Endothelial cell of umbilical vein (primary cell): Measurements from ENCODE around the gene DCUN1D2. TPM values are rescaled to one million over a fixed set of nuclear protein-coding genes. Genes with fewer than 3 reads are reported as not detected.

Source experiments
- BruUV-seq: library from RNA; stranded (reverse); fragments of 400-500 nt; replicated peaks from 2 replicates; lab custom pipeline; 2021; lab: Mats Ljungman, UMichigan
- CTCF ChIA-PET: fragments of 300-600, 350-600 bp; sonication (Branson Sonifier 250); formaldehyde crosslinking; loops from one replicate; lab custom pipeline; 2021; ENCODE audit warnings: antibody characterized with exemption, inconsistent platforms; lab: Charles Lee
- POLR2A ChIA-PET: fragments of 300-600, 350-600 bp; sonication (Branson Sonifier 250); formaldehyde crosslinking; loops from one replicate; lab custom pipeline; 2021; ENCODE audit warnings: antibody characterized with exemption, inconsistent platforms; lab: Charles Lee
- DNase-seq: peaks from one replicate; pipeline ENCODE4 v3.0.0-alpha.2; 2011; ENCODE audit warnings: low read depth, low spot score
- FAIRE-seq: peaks from 2 replicates; lab custom pipeline; 2011; peaks lifted over from hg19 to GRCh38; lab: Jason Lieb, UNC
- H2AFZ ChIP-seq: 2 replicates; pipeline ENCODE4 v1.6.0; 2012; ENCODE audit warnings: low read depth, low read length, control low read depth, inconsistent platforms
- H3K27ac ChIP-seq: 2 replicates; pipeline ENCODE4 v1.5.1; 2011; ENCODE audit warnings: low read depth, mild to moderate bottlenecking, control low read depth, low read length, moderate library complexity; ENCODE audit not compliant: insufficient read depth
- H3K27me3 ChIP-seq, 2 experiments: 2 replicates each; pipeline versions ENCODE4 v1.6.0 to v1.6.1; 2011; ENCODE audit warnings: low read length in 2 of 2, mixed read lengths in 1 of 2; ENCODE audit not compliant: control insufficient read depth in 2 of 2, insufficient read depth in 2 of 2
- H3K36me3 ChIP-seq, 2 experiments: 2 replicates in 1 of 2; 3 replicates in 1 of 2; pipeline ENCODE4 v1.5.1; 2011; ENCODE audit warnings: low read length in 2 of 2, mild to moderate bottlenecking in 1 of 2, moderate library complexity in 1 of 2; ENCODE audit not compliant: control insufficient read depth in 2 of 2, insufficient read depth in 2 of 2; ENCODE audit errors: extremely low read depth in 1 of 2
- H3K4me1 ChIP-seq: 3 replicates; pipeline ENCODE4 v1.5.1; 2011; ENCODE audit warnings: mild to moderate bottlenecking, low read length; ENCODE audit not compliant: control insufficient read depth, insufficient read depth; ENCODE audit errors: extremely low read depth
- H3K4me2 ChIP-seq: 2 replicates; pipeline ENCODE4 v1.6.1; 2011; ENCODE audit warnings: low read length, control low read depth, mixed read lengths; ENCODE audit not compliant: insufficient read depth
- H3K4me3 ChIP-seq, 3 experiments: fragments of 200-600 bp in 1 of 3; sonication (generic), shearing (Covaris generic) in 1 of 3; replicated peaks in 1 of 3; 2 replicates each; pipeline ENCODE4 v1.5.1; 2011 to 2016; ENCODE audit warnings: control low read depth in 3 of 3, low read length in 3 of 3, mild to moderate bottlenecking in 2 of 3, inconsistent platforms in 1 of 3, low read depth in 1 of 3, moderate library complexity in 1 of 3; ENCODE audit not compliant: insufficient read depth in 1 of 3
- H3K79me2 ChIP-seq: 2 replicates; pipeline ENCODE4 v1.6.0; 2012; ENCODE audit warnings: low read length, inconsistent platforms; ENCODE audit not compliant: control insufficient read depth, insufficient read depth
- H3K9ac ChIP-seq: replicated peaks from 2 replicates; pipeline ENCODE3; 2011; ENCODE audit warnings: low read length, control low read depth; ENCODE audit not compliant: insufficient read depth; ENCODE audit errors: extremely low read depth
- H3K9me1 ChIP-seq: replicated peaks from 3 replicates; pipeline ENCODE4 v1.6.0; 2011; ENCODE audit warnings: mild to moderate bottlenecking, low read length; ENCODE audit not compliant: control insufficient read depth, insufficient read depth; ENCODE audit errors: extremely low read depth
- H3K9me3 ChIP-seq: replicated peaks from 2 replicates; pipeline ENCODE4 v1.5.1; 2012; ENCODE audit warnings: low read length, inconsistent platforms; ENCODE audit not compliant: control insufficient read depth, insufficient read depth
- H4K20me1 ChIP-seq: replicated peaks from 2 replicates; pipeline ENCODE3; 2011; ENCODE audit warnings: mild to moderate bottlenecking, low read length; ENCODE audit not compliant: control insufficient read depth, insufficient read depth; ENCODE audit errors: extremely low read depth
- GATA2 ChIP-seq: IDR thresholded peaks from 2 replicates; pipeline ENCODE4 v1.7.0; 2011; ENCODE audit warnings: low read depth, mild to moderate bottlenecking, moderate library complexity, mixed read lengths, low read length; ENCODE audit not compliant: insufficient read length, insufficient read depth
- MYC ChIP-seq: IDR thresholded peaks from one replicate; pipeline ENCODE4 v1.6.1; 2011; ENCODE audit warnings: mild to moderate bottlenecking, low read depth, low read length
- POLR2AphosphoS5 ChIP-seq: IDR thresholded peaks from 2 replicates; pipeline ENCODE4 v1.6.1; 2012; ENCODE audit warnings: low read depth, mild to moderate bottlenecking, control low read depth, low read length, moderate library complexity; ENCODE audit not compliant: insufficient read depth
- dilution Hi-C: fragments of 300-500 bp; cut with MboI; formaldehyde crosslinking; loops from one replicate; pipeline ENCODE4 v1.15.0; 2019; ENCODE audit warnings: low sequenced_read_pairs; ENCODE audit not compliant: extremely low pct_ligation_motif_present
- intact Hi-C: fragments of 100-400 bp; cut with micrococcal nuclease; formaldehyde crosslinking; loops from one replicate; pipeline ENCODE4 v1.10.0; 2022
- polyA plus RNA-seq, 4 experiments: library from polyadenylated mRNA; depleted of rRNA in 3 of 4; stranded (reverse) in 3 of 4; unstranded in 1 of 4; fragments of >200 nt; gene quantifications; 2 replicates each; pipeline versions ENCODE4 v1.2.1 to v1.2.3, GENCODE V29; 2011 to 2012; ENCODE audit warnings: missing spikeins in 1 of 4
- total RNA-seq: library from RNA; stranded (reverse); gene quantifications from 2 replicates; pipeline ENCODE4 v1.2.3, GENCODE V29; 2021

DCUN1D2 gene
- total and polyA plus RNA-seq, 2 donors (not counting 3 experiments of a cell fraction or from before 2014, with no cell fraction given) = 10.5 to 24.9 TPM

GRCh38 chr13:113412440-113412839 is 78.1 kb downstream of the DCUN1D2 start:
- H3K4me2 ChIP-seq = no peak overlapping the region
- ChIA-PET CTCF (no interaction called here), POLR2A (no interaction called here)
- H3K36me3 ChIP-seq = no peaks in the 10 kb centered on the region
- no peak overlapping the region for H3K27ac ChIP-seq
- no peak for FAIRE-seq
- H2AFZ ChIP-seq = no peak overlapping the region
- H3K27me3 ChIP-seq = no peaks in the 10 kb centered on the region
- no peak overlapping the region for H3K9ac ChIP-seq
- no peak for TF ChIP-seq POLR2AphosphoS5
- no peak for TF ChIP-seq MYC
- dilution Hi-C loops = no loop called here
- intact Hi-C loops = no loop called here
- no peaks in the 10 kb centered on the region for H3K9me3 ChIP-seq
- no peaks in the 10 kb centered on the region for H3K9me1 ChIP-seq
- no TSS peak for BruUV-seq
- no peaks in the 10 kb centered on the region for H3K79me2 ChIP-seq
- no peaks in the 10 kb centered on the region for H3K4me1 ChIP-seq
- DNase-seq = no peak
- H4K20me1 ChIP-seq = no peaks in the 10 kb centered on the region
- no peak overlapping the region for H3K4me3 ChIP-seq

- TF ChIP-seq GATA2 = no peak
- H3K36me3 ChIP-seq = no peaks in the 10 kb centered on the region
- no peaks in the 10 kb centered on the region for H3K9me3 ChIP-seq
- no peaks in the 10 kb centered on the region for H3K4me1 ChIP-seq
- H3K9me1 ChIP-seq = no peaks in the 10 kb centered on the region
- H3K4me3 ChIP-seq = no peak overlapping the region
- H3K27me3 ChIP-seq = no peaks in the 10 kb centered on the region
- no peak overlapping the region for H3K27ac ChIP-seq
- H2AFZ ChIP-seq = no peak overlapping the region
- no peak overlapping the region for H3K9ac ChIP-seq
- no peaks in the 10 kb centered on the region for H3K79me2 ChIP-seq
- no peak for DNase-seq
- POLR2A ChIA-PET = no interaction called here
- no peak overlapping the region for H3K4me2 ChIP-seq
- dilution Hi-C loops (no loop called here), intact Hi-C loops (no loop called here)
- CTCF ChIA-PET = interaction anchor here (1.1 to 1.3 kb wide), 2 partner anchors 18 to 151 kb away, joined by 3 to 4 read pairs; no protein-coding TSS in a partner anchor
- FAIRE-seq = no peak
- no TSS peak for BruUV-seq
- no peaks in the 10 kb centered on the region for H4K20me1 ChIP-seq
Observed at GRCh38 chr13:113411216-113412023, 79.1 kb downstream of the DCUN1D2 start.
